ENCODE measurements around the gene NT5DC2.

DNA sequence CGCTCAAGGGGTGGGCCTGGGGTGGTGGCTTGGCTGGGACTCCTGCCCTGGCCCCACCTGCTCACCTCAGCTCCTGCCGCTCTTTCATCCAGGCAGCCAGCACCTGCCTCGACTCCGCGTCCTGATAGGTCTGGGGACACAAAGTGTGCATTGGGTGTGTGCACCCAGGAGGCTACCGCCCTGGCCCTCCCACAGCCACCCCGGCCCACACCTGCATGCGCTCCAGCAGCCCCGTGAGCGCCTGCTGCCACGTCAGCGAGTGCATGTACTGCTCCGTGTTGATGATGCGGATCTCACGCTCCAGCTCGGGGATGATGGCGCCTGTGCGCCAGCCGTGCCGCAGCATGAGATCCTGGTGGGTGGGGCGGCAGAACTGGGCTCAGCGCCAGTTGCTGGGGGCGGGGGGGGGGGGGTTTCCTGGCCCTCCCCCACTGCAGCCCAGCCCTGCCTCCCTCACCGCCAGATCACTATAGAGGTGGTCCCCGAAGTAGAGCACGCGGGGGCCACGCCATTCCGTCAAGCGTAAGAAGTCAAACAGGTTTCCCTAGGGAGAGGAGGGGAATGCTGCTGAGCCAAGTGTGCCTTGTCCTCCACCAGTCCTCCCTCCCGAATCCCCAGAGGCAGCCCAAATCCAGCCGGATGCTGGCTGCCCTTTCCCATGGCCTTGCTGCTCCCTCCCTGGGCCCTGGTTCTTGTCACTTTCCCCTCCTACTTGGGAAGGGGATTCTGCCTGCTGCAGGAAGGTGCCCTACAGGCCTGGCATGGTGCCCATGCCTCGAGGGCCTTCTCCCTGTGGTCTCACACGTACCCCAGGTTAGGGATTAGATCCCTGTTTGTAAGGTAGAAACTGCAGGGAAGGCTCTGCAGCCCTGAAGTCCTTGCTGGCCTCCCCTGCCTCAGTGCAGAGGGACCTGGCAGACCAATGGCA, 8.6 kb downstream of the NT5DC2 start:
- TF ChIP-seq, protein P1, sequence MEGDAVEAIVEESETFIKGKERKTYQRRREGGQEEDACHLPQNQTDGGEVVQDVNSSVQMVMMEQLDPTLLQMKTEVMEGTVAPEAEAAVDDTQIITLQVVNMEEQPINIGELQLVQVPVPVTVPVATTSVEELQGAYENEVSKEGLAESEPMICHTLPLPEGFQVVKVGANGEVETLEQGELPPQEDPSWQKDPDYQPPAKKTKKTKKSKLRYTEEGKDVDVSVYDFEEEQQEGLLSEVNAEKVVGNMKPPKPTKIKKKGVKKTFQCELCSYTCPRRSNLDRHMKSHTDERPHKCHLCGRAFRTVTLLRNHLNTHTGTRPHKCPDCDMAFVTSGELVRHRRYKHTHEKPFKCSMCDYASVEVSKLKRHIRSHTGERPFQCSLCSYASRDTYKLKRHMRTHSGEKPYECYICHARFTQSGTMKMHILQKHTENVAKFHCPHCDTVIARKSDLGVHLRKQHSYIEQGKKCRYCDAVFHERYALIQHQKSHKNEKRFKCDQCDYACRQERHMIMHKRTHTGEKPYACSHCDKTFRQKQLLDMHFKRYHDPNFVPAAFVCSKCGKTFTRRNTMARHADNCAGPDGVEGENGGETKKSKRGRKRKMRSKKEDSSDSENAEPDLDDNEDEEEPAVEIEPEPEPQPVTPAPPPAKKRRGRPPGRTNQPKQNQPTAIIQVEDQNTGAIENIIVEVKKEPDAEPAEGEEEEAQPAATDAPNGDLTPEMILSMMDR (conservative IDR thresholded peaks at IDR 0.05 in 1 of 2, IDR thresholded peaks at IDR 0.05 in 1 of 2; ENCODE audit: extremely low read depth in 1 of 2, insufficient read depth in 1 of 2, low read depth in 1 of 2, low read length in 2 of 2) = no peak
- TF ChIP-seq EZH2 (IDR thresholded peaks at IDR 0.05; ENCODE audit: borderline replicate concordance, low read length) = no peak
